Stimulated activated CD8-positive, alpha-beta memory T cell treated with anti-CD3 and anti-CD28 coated beads, Interleukin-7, amount 100 ng/mL, for 24 hours (primary cell): ENCODE data around the gene ZSWIM4.
"Not testable (repeated sequence)": the region's sequence is repeated elsewhere in the genome, so short reads cannot be mapped to it uniquely, and the experiment has no call there.

ENCODE experiments used
- DNase-seq: peaks from one replicate; pipeline ENCODE4 v3.0.0-alpha.2; 2020; ENCODE audit warnings: low read depth

The ZSWIM4 gene

DNA sequence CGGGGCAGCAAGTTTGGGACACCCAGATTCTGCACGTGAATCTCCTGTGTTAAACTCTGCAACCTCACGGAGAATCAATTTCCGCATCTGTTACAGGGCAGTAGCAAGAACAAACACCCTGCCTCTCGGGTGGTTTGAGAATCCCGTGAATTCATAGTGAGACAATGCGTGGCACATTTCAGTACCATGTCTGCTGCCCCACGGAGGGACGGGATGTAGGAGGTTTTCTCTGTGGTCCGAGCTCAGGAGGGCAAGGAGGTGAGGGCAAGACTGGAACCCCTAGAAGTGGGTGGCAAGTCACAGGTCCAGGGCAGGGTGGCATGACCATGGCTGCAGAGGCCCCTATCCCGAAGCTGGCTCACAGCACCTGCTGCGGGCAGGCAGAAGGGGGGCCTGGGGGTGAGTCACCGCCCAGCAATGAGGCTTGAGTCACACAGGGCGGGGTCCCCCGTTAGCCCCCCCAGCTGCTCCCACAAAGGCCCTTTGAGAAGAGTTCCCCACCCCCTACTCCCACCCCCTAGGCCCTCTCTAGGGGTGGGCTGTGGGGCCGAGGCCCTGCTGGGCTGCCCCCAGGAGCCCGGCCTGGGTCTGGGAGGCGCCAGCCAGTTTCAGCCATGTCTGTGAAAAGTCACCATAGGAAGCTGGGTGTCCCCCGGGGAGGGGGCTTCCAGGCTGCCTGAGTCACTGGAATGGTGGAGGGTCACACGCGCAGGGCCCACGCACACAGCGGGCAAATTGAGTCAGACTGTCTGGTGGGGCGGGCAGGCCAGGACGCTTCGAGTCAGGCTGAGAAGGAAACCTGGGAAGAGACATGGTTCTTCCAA, 55.9 kb downstream of the ZSWIM4 start:
- DNase-seq, result no peak

DNA sequence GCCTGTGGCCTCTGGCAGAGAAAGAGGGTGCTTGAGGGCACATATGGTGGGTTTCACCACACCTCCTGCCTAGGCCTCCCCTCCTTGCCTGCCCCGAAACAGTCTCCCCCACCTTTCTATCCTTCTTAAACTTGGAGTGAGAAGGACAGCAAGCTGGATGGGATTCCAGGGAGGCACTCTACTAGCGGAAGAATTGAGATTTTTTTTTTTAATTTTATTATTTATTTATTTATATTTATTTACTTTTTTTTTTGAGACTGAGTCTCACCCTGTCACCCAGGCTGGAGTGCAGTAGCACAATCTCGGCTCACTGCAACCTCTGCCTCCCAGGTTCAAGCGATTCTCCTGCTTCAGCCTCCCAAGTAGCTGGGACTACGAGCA, 56.5 kb downstream of the ZSWIM4 start:
- DNase-seq, result not testable (repeated sequence)

- DNase-seq, result not testable (repeated sequence)
Observed at GRCh38 chr19:13852171-13852707, 57.0 kb downstream of the ZSWIM4 start.

DNA sequence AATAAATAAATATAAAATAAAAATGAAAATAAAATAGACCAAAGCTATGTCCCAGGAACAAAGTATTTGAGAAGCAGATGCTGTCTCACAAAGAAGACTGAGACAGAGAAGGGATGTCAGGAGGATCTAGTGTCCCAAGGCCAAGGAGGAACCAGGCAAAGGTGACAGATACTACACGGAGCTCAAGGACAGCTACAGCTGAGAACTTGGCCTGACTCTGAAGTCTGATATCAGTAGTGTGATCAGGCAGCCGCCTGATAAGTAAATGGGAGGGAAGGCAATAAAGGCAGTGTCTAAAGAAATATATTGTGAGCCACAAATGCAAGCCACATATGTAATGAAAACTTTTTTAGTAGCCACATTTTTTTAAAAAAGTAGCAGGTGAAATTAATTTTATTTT, 61.3 kb downstream of the ZSWIM4 start:
- no peak for DNase-seq

DNA sequence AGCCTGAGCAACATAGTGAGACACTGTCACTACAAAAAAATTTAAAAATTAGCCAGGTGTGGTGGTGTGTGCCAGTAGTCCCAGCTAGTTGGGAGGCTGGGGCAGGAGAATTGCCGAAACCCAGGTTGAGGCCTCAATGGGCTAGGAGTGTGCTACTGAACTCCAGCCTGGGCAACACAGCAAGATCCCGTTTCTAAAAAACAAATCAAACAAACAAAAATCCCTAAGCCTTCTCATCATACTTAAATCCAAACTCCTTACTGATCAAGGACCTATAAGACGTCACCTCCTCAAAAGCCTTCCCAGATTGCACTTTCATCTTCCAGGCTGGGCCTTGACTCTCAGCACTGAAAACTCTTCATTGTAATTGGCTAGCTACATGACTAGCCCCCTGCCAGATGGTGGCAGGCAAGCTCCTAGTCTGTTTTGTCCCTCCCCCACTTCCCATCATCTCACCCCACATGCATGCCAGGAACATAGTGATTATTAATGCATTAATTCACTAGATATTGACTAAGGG, 64.2 kb downstream of the ZSWIM4 start:
- DNase-seq, result no peak

DNA sequence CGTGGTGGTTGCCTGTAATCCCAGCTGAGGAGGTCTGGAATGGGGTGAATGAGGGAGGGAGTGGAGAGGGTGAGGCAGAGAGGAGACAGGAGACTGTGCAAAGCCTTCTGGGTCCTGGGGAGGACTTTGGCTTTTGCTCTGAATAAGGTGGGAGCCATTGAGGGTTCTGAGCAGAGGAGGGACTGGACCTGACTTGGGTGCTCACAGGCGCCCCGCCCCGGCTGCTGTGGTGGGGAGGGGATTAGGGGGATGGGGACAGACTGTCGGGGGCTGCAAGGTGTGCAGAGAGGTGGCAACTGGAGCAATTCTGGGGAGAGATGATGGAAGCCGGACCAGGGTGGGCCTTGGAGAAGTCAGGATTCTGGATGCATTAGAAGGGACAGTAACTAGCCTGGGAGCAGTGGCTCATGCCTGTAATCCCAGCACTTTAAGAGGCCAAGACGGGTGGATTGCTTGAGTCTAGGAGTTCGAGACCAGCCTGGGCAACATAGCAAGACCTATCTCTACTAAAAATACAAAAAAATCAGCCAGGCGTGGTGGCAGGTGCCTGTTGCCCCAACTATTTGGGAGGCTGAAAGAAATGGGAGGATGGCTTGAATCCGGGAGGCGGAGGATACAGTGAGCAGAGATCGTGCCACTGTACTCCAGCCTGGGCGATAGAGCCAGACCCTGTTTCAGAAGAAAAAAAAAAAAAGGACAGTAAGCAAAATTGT, 65.6 kb downstream of the ZSWIM4 start:
- DNase-seq, result no peak

DNA sequence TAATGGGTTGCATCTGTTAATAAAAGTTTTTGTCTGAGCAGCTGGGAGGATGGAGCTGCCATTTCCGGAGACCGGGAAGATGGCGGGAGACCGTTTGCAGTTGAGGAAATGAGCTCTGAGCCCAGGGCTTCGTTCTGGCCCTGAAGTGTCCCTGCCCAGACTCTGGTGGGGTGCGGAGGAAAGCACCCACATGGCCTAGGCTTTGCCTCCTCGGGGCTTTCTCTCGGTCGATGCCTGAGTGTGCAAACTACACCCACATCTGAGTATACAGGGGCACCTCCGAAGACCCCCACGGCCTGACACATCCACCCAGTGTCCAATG, 66.1 kb downstream of the ZSWIM4 start:
- DNase-seq, result no peak

- DNase-seq, result peak; percentile 77
Observed at GRCh38 chr19:13861714-13862531, 66.7 kb downstream of the ZSWIM4 start.

GRCh38 chr19:13864046-13864666, 68.9 kb downstream of the ZSWIM4 start:
- DNase-seq, result no peak

GRCh38 chr19:13864667-13865570, 69.7 kb downstream of the ZSWIM4 start:
- DNase-seq, result no peak

- no peak for DNase-seq
Observed at GRCh38 chr19:13865571-13866462, 70.6 kb downstream of the ZSWIM4 start.

DNA sequence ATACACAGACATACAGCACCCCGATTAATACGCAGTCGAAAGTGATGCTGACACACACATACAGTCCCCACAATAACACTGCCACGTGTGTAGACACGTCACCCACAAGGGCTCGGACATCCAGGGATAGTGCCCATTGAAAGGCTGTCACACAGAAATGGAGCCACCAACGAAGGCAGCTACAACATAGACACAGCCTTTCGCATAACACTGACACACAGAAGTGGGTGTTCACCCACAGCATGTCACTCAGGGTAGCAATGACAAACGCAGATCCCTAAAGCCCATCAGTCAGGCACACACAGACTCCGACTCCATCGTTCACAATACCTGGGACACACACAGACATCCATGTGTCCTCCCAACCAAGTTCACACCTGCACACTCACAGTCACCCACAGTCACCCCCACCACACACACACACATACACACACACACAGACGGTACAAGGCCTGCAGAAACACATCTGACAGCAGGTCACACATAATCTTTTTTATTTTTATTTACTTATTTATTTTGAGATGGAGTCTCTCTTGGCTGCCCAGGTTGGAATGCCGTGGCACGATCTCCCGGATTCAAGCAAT, 71.3 kb downstream of the ZSWIM4 start:
- no peak for DNase-seq

DNA sequence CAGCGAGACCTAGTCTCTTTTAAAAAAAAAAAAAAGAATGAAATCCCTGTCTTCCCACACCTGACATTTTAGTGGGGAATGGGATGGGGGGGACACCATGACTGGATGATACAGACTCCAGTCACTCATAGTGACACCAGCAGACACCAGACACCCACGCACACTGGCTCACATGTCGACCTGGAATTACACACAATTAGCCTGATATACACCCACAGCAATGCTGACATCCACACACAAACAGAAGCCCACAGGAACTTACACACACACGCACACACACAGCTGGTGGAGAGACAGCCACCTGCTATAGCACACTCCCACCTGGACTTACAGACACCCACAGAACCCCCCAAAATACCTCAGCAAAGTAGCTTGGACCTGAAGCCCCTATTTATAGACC, 73.4 kb downstream of the ZSWIM4 start:
- no peak for DNase-seq

GRCh38 chr19:13869281-13869680, 74.0 kb downstream of the ZSWIM4 start:
- no peak for DNase-seq

DNA sequence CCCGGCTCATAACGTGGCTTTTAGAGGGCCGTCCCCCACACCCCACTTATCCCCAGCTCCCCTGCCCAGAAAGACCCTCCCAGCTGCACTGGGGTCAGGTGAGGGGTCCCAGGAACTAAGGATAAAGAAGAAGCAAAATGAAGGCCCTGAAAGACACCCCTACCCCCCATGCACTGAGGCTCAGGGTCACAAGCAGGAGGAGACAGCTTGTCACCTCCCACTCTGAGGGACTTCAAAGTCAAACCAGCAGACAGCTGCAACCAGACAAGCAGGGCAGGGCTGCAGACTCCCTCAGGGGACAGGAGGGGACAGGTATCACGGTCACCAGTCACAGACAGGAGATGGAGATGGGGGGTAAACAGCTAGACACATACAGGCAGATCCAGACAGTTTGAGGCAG, 75.6 kb downstream of the ZSWIM4 start:
- no peak for DNase-seq

GRCh38 chr19:13872339-13872694, 77.1 kb downstream of the ZSWIM4 start:
- no peak for DNase-seq

DNA sequence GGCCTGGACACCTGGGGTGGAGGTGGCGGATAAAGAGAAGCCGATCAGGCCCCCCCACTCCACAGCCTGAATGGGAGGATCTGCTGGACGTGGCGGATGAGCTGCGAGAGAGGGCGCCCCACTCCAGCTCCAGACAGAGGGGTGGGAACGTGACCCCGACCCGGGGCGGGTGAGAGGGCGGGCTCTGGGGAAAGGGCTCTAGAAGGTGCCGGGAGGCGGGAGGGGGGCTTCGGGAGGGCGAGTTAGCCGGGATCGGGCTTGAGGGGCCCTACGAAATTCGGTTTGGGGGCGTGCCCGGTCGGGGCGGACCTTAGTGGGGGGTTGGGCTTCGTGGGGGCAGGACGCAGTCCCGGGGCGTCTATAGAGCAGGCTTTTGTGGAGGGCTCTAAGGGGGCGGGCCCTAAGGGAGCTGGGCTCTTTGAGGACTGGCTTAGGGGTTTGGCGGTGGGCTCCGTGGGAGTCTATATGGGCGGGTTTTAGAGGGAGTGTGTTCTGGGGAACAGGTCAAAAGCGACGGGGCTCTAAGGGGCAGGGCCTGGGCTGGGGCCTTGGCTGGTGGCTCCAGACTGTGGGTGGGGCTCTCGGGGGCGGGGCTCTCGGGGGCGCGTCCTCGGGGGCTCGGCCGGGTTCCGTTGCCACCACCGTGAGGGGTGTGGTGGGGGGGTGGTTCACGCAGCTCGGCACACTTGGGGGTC, 77.6 kb downstream of the ZSWIM4 start:
- no peak for DNase-seq

DNA sequence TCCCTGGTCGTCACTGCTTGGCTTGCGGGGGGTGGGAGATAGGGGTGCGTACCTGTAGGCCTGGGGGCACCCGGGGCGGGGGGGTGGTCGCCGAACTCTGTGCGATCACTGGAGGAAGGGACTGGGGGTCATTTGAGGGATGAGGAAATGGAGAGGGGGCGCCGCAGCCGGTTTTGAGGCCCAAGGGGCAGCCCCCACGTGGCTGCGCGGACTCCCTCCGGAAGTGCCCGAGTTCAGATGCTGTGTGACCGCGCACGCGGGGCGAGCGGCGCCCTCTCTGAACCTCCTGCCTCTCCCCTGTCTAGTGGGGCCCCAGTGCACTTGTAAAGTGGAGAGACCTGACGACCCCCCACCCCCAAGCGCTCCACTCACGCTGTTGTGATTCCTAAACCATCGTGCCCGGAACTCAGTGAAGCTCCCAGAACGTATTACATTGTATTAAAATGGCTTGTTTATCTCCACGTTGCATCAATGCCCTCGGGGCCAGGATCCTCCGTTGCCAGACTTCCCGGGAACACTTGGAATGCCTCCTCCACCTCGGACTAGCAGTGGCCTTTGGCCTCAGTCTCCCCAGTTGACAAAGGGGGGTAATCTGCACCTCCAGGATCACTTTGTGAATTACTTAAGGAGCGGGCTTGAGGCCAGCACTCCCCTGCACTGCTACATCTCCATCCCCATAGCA, 78.7 kb downstream of the ZSWIM4 start:
- DNase-seq, result no peak
